Dermis blood vessel endothelial cell (primary cell): ENCODE measurements around the gene ACACB. TPM values are rescaled to one million over a fixed set of nuclear protein-coding genes. Genes with fewer than 3 reads are reported as not detected.

Experiments
- DNase-seq: peaks from one replicate; pipeline ENCODE4 v3.0.0; 2010
- total RNA-seq: library from RNA; depleted of rRNA; stranded (reverse); fragments of >200 nt; gene quantifications from 2 replicates; pipeline ENCODE4 v1.2.3, GENCODE V29; 2014

ACACB gene
- total RNA-seq, 1 donor from 2014 or later, result 6.0 TPM

- DNase-seq, result no peak
Measured at GRCh38 chr12:109178532-109178931, 62.1 kb downstream of the ACACB start.

DNA sequence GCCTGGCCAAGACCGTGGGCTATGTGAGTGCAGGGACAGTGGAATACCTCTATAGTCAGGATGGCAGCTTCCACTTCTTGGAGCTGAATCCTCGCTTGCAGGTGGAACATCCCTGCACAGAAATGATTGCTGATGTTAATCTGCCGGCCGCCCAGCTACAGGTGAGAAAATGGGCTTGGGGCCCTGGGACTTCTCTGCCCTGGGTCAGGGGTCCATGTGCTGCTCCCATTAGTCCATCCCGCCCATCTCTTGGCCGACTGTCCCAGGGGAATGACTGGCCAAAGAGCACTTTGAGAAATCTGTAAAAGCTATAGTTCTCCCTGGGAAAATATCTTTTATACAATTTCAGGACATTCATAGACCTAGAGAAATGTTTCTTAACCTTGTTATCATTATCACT is 63.5 kb downstream of the ACACB start:
- DNase-seq, result no peak

GRCh38 chr12:109182041-109182839 is 65.9 kb downstream of the ACACB start:
- no peak for DNase-seq

GRCh38 chr12:109185441-109185840 is 69.1 kb downstream of the ACACB start:
- DNase-seq, result no peak

- DNase-seq, result no peak
Measured at GRCh38 chr12:109186993-109187653, 70.7 kb downstream of the ACACB start.

DNA sequence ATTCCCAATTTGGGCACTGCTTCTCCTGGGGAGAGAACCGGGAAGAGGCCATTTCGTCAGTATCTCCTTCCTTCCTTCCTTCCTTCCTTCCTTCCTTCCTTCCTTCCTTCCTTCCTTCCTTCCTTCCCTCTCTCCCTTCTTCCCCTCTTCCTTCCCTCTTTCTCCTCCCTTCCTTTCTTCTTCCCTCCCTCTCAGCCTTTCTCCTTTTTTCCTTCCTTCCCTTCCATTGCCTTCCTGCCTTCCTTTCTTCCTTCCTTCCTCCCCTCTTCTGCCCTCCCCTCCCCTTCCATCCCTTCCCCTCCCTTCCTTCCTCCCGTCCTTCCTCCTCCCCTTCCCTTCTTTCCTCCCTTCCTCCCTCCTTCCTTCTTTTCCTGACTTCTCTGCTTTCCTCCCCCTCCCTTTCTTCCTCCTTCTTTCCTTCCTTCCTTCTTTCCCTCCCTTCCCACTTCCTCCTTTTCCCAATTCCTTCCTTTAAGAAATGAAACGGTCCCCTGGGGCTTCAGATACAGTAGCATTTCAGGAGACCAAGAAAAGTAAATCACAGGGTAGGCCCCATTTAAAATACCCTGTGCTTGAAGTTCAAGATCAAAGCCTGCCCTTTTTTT is 71.8 kb downstream of the ACACB start:
- no peak for DNase-seq

DNA sequence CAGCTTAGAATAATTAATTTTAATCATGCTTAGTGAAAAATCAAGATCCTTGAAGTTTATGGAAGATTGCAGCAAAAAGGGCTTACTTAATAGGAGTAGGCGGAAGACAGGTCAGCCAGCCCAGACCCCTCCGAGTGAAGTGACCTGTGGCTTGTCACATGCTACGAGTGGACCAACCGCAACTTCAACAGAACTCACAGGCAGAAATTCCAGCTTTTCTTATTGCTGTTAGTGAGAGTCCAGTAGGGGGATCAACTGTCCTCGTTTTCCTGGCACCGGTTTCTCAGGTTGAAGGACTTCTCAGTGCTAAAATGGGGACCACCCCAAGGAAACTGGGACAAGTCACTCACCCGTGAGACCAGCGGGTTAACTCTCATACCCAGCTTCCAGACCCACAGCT is 72.9 kb downstream of the ACACB start:
- DNase-seq, result no peak

DNA sequence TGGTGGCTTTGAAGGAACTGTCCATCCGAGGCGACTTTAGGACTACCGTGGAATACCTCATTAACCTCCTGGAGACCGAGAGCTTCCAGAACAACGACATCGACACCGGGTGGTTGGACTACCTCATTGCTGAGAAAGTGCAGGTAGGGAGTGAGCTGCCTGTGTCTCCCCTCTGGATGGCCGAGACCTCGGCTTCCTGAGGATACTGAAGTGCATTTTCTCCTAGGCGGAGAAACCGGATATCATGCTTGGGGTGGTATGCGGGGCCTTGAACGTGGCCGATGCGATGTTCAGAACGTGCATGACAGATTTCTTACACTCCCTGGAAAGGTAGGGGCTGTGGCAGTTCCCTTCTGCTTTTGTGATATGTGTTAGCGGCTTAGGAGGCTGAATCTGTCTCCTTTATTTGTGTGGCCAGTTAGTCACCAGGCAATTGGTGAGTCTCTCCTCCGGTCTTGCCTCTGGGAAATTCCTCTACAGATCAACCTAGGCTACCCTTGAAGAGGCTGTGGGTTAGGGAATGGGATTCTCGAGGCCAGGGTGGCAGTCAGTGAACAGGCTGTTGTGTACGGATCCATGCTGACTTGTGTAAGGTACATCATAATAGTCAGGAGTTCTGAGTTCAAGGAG is 75.3 kb downstream of the ACACB start:
- no peak for DNase-seq

- no peak for DNase-seq
Measured at GRCh38 chr12:109192358-109192757, 76.0 kb downstream of the ACACB start.

DNA sequence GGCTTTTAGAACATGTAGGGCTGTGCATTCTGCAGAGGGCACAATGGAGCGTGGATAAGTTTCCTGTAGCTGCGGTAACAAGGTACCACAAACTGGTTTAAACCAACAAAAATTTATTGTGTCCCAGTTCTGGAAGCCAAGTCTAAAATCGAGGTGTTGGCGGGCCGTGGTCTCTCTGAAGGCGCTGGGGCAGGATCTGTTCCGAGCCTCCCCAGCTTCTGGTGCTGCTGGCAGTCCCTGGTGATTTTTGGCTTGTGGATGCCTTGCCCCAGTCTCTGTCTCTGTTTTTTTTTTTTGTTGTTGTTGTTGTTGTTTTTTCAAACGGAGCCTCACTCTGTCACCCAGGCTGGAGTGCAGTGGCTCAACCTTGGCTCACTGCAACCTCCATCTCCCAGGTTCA is 77.5 kb downstream of the ACACB start:
- no peak for DNase-seq

- no peak for DNase-seq
Measured at GRCh38 chr12:109196332-109196731, 79.9 kb downstream of the ACACB start.

- DNase-seq, result no peak
Measured at GRCh38 chr12:109197327-109197726, 80.9 kb downstream of the ACACB start.

- DNase-seq, result no peak
Measured at GRCh38 chr12:109199324-109199723, 82.9 kb downstream of the ACACB start.

DNA sequence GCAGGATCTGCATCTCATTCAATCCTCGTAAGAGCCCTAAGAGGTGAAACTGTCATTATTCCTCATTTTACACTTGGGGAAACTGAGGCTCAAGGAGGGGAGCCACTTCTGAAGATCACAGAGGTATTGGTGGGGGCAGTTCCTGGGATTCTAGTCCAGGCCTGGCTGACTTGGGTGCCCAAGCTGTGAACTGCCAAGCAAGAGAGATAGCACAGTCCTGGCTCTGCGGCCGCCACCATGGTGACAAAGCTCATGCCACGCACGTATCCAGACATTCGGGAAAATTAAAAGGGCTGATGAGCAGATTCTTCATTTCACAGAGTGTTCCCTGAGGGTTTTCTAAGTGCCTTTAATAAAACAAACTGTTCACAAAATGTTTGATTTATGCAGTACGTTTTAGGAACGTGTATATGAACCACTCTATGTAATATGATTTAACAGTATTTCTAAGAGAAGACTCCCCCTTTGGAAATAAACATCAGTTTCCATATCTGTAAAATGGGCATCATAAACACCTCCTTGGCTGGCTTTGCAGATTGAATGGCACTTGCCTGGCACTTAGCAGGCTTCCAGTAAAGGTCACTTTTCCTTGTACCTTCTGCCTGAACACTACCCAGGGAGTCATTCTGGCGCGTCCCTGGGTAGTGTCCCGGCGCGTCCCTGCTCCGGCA is 84.6 kb downstream of the ACACB start:
- DNase-seq, result no peak

- no peak for DNase-seq
Measured at GRCh38 chr12:109201496-109201885, 85.1 kb downstream of the ACACB start.

DNA sequence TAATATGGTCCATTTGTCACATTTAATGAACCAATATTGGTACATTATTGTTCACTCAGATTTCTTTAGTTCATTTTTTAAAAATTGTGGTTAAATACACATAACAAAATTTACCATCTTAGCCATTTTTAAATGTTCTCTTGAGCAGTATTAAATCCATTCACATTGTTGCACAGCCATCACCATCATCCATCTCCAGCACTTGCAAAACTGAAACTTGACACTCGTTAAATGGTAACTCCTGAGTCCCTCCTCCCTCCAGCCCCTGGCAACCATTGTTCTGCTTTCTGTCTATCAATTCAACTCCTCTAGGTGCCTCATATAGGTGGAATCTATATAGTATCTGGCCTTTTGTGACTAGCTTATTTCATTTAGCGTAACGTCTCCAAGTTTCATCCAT is 86.4 kb downstream of the ACACB start:
- DNase-seq, result no peak

GRCh38 chr12:109203480-109203879 is 87.1 kb downstream of the ACACB start:
- no peak for DNase-seq

DNA sequence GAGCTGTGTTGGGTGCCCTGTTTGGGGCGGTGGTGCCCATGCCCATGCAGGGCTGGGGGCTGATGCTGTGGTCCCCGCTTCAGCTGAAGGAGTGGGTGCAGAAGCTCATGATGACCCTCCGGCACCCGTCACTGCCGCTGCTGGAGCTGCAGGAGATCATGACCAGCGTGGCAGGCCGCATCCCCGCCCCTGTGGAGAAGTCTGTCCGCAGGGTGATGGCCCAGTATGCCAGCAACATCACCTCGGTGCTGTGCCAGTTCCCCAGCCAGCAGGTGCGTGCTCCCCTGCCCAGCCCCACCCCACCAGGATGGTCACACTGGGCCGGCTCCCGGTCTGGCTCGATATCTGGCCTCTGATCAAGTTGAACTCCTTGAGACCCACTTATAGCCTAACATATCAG is 92.7 kb downstream of the ACACB start:
- DNase-seq, result no peak

DNA sequence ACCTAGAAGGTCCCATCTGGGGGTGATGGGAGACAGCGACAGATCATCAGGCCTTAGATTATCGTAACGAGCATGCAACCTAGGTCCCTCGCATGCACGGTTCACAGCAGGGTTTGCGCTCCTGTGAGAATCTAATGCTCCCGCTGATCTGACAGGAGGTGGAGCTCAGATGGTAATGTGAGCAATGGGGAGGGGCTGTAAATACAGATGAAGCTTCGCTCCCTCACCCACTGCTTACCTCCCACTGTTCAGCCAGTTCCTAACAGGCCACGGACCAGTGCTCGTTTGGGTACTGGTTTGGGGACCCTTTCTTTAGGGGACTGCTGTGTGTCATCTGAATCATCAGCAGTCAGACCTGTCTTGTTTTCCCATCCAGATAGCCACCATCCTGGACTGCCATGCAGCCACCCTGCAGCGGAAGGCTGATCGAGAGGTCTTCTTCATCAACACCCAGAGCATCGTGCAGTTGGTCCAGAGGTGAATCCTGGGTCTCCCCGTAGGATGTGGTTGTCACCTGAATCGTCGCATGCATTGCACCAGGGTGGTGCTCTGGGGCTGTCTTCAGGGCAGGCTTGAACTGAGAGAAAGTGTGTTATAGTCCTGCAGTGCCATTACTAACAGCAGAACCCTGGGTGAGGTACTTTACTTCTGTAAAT is 96.2 kb downstream of the ACACB start:
- no peak for DNase-seq

DNA sequence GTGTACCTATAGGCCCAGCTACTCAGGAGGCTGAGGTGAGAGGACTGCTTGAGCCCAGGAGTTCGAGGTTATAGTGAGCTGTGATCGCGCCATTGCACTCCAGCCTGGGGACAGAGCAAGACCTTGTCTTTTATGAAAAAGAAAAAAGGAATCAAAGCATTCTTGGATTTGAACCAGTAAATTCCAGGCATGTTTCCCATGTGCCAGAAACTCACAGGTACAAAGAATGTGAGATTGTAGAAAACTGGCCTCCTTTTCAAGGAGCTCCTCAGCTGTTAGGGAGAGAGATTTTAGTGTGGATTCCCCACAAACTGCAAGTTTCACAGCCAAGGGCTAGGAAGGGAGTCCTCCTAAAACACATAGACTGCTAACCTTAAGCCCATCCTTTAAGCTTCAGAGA is 97.7 kb downstream of the ACACB start:
- DNase-seq, result no peak

DNA sequence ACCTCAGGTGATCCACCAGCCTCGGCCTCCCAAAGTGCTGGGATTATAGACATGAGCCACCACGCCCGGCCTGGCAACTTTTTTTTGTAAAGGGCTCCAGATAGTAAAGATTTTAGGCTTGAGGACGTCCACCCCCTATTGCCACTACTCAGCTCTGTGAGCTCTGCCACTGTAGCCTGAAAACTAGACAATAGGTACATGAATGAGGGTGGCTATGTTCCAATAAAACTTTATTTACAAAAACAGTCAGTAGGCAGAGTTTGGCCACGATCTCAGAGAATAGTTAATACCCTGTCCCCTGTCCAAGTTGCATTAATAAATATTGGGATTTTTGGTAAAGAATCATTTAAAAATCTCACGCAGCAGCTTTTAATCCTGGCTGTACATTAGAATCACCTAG is 102.6 kb downstream of the ACACB start:
- no peak for DNase-seq

DNA sequence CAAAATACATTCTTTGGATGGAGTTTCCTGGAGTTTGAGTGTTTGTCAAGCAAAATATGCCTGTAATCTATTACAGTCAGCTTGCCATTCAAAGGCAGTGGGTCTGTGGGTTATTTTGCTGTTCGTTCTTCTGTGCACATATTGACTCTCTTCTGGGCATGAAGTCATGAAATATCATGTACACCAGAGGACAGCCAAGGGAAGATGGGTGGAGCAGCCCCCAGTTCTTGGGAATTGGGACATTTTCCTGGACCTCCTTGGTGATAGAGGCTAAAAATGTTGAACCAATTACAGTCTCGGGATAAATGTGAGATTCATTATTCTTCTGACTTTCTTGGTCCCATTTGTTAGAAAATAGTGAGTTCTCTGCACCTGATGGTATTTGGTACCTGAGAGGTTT is 103.6 kb downstream of the ACACB start:
- DNase-seq, result no peak
